SU-DHL-6 (cell line): Measurements from ENCODE around the gene MOV10L1.

Source experiments
- CTCF ChIP-seq: fragments of 200-600 bp; sonication (generic); IDR thresholded peaks from one replicate; pipeline ENCODE4 v1.5.1; 2017; ENCODE audit warnings: antibody characterized with exemption, mild to moderate bottlenecking, low read length, moderate library complexity; ENCODE audit not compliant: insufficient read depth, poor library complexity, severe bottlenecking
- EZH2phosphoT487 ChIP-seq: fragments of 200-600 bp; sonication (generic), shearing (Covaris generic); conservative IDR thresholded peaks from 2 replicates; pipeline ENCODE4 v1.6.1; 2018; ENCODE audit warnings: mild to moderate bottlenecking, antibody characterized with exemption, low read length, moderate library complexity, mixed read lengths

- no peak for TF ChIP-seq CTCF
- no peak for TF ChIP-seq EZH2phosphoT487
These were observed 119.4 kb downstream of the MOV10L1 start for GRCh38 chr22:50208939-50209892.
